GM19455 (cell line): Measurements from ENCODE around the gene GABRA6.

Experiments
- ATAC-seq: cut with Tn5 transposase; IDR thresholded peaks from one replicate; pipeline ENCODE4 v1.9.1; 2021; ENCODE audit not compliant: unreplicated experiment

Gene GABRA6

GRCh38 chr5:161751265-161751664, 65.7 kb downstream of the GABRA6 start:
- no peak for ATAC-seq
